PC-3 (cell line): ENCODE results near the gene CHD1. TPM values are rescaled to one million over a fixed set of nuclear protein-coding genes. Genes with fewer than 3 reads are reported as not detected.

Experiments used
- ATAC-seq: fragments of 200-7000 bp; cut with Tn5 transposase; 2 replicates; pipeline ENCODE4 v1.9.1; 2020; ENCODE audit warnings: mild to moderate bottlenecking, moderate library complexity
- BruUV-seq: library from RNA; stranded (reverse); fragments of 400-500 nt; replicated peaks from 2 replicates; lab custom pipeline; 2021; lab: Mats Ljungman, UMichigan
- CTCF ChIA-PET: fragments of 300-600 bp; sonication (Branson Sonifier 250); formaldehyde crosslinking; loops from one replicate; lab custom pipeline; 2022; ENCODE audit warnings: antibody characterized with exemption; lab: Charles Lee
- POLR2A ChIA-PET: fragments of 300-600 bp; sonication (Branson Sonifier 250); formaldehyde crosslinking; loops from one replicate; lab custom pipeline; 2022; ENCODE audit warnings: antibody characterized with exemption; ENCODE audit not compliant: unreplicated experiment; lab: Charles Lee
- DNase-seq: peaks from one replicate; pipeline ENCODE4 v3.0.0-alpha.2; 2015
- H2AFZ ChIP-seq: fragments of 300-600 bp; sonication (generic); 2 replicates; pipeline ENCODE4 v1.6.0; 2016; ENCODE audit warnings: antibody characterized with exemption, low read length
- H3F3A ChIP-seq: fragments of 300-600 bp; sonication (generic); one replicate; pipeline ENCODE4 v1.6.0; 2017; ENCODE audit warnings: antibody characterized with exemption, low read length, control low read depth, mild to moderate bottlenecking; ENCODE audit not compliant: unreplicated experiment
- H3K27ac ChIP-seq: fragments of 300-600 bp; sonication (generic); 2 replicates; pipeline ENCODE4 v1.5.1; 2016; ENCODE audit warnings: mild to moderate bottlenecking, low read length
- H3K27me3 ChIP-seq: fragments of 300-600 bp; sonication (generic); 2 replicates; pipeline ENCODE4 v1.6.1; 2016; ENCODE audit warnings: low read length, mixed read lengths
- H3K36me3 ChIP-seq: fragments of 300-600 bp; sonication (generic); 2 replicates; pipeline ENCODE4 v1.6.1; 2016; ENCODE audit warnings: low read depth, mixed run types, low read length, mixed read lengths
- H3K4me1 ChIP-seq: fragments of 300-600 bp; sonication (generic); 2 replicates; pipeline ENCODE4 v1.5.1; 2016; ENCODE audit warnings: low read length; ENCODE audit not compliant: insufficient read depth
- H3K4me2 ChIP-seq: fragments of 300-600 bp; sonication (generic); 2 replicates; pipeline ENCODE4 v1.6.0; 2016; ENCODE audit warnings: low read length
- H3K4me3 ChIP-seq: fragments of 300-600 bp; sonication (generic); 2 replicates; pipeline ENCODE4 v1.5.1; 2016; ENCODE audit warnings: mild to moderate bottlenecking, low read length, mixed read lengths
- H3K79me2 ChIP-seq: fragments of 300-600 bp; sonication (generic); 2 replicates; pipeline ENCODE4 v1.6.1; 2017; ENCODE audit warnings: low read length, mixed read lengths
- H3K9ac ChIP-seq: fragments of 300-600 bp; sonication (generic); 2 replicates; pipeline ENCODE4 v1.6.0; 2016; ENCODE audit warnings: mild to moderate bottlenecking, low read length
- H3K9me2 ChIP-seq: fragments of 300-600 bp; sonication (generic); replicated peaks from 2 replicates; pipeline ENCODE4 v1.6.1; 2016; ENCODE audit warnings: mixed run types, low read length, mixed read lengths
- H3K9me3 ChIP-seq: fragments of 300-600 bp; sonication (generic); 2 replicates; pipeline ENCODE4 v1.6.1; 2016; ENCODE audit warnings: low read length, mixed read lengths
- H4K20me1 ChIP-seq: fragments of 300-600 bp; sonication (generic); 2 replicates; pipeline ENCODE4 v1.6.1; 2016; ENCODE audit warnings: low read length, mixed read lengths
- CTCF ChIP-seq: fragments of 300-600 bp; sonication (generic); conservative IDR thresholded peaks from 2 replicates; pipeline ENCODE4 v1.5.1; 2017; ENCODE audit warnings: antibody characterized with exemption, low read depth, mild to moderate bottlenecking, low read length
- EZH2 ChIP-seq: fragments of 300-600 bp; sonication (generic); IDR thresholded peaks from one replicate; pipeline ENCODE4 v1.6.1; 2017; ENCODE audit warnings: antibody characterized with exemption, mild to moderate bottlenecking, low read length; ENCODE audit not compliant: unreplicated experiment
- EZH2phosphoT487 ChIP-seq: fragments of 300-600 bp; sonication (generic); IDR thresholded peaks from 2 replicates; pipeline ENCODE4 v1.6.1; 2018; ENCODE audit warnings: mild to moderate bottlenecking, antibody characterized with exemption, low read length, borderline replicate concordance
- intact Hi-C: fragments of 100-400 bp; cut with micrococcal nuclease; formaldehyde crosslinking; loops from 2 replicates; pipeline ENCODE4 v1.9.0; 2023
- total RNA-seq: library from RNA; depleted of rRNA; stranded (reverse); fragments of >200 nt; gene quantifications from 2 replicates; pipeline ENCODE4 v1.2.3, GENCODE V29; 2014

The CHD1 gene
- total RNA-seq, 1 experiment from 2014 or later = 45.9 TPM

GRCh38 chr5:98969400-98969799, 40.6 kb upstream of the CHD1 start:
- no peak for DNase-seq
- H4K20me1 ChIP-seq = no peaks in the 10 kb centered on the region
- H3K36me3 ChIP-seq = no peaks in the 10 kb centered on the region
- H3K4me1 ChIP-seq = peaks cover 2% of the 10 kb centered on the region
- BruUV-seq = no TSS peak
- POLR2A ChIA-PET = no interaction called here
- H3F3A ChIP-seq = no peaks in the 10 kb centered on the region
- no peak overlapping the region for H3K27ac ChIP-seq
- no peak for ATAC-seq
- H3K9me2 ChIP-seq = no peaks in the 10 kb centered on the region
- CTCF ChIA-PET = interaction anchor here (0.8 kb wide), 1 partner anchor 63 kb away, joined by 4 read pairs; no protein-coding TSS in a partner anchor
- no peaks in the 10 kb centered on the region for H3K9me3 ChIP-seq
- H3K79me2 ChIP-seq = no peaks in the 10 kb centered on the region
- no peaks in the 10 kb centered on the region for H3K27me3 ChIP-seq
- H3K4me3 ChIP-seq = no peak overlapping the region
- no peak for TF ChIP-seq EZH2
- TF ChIP-seq CTCF = no peak
- no peak for TF ChIP-seq EZH2phosphoT487
- no peak overlapping the region for H2AFZ ChIP-seq
- H3K9ac ChIP-seq = no peak overlapping the region
- no peak overlapping the region for H3K4me2 ChIP-seq
- intact Hi-C loops = no loop called here

GRCh38 chr5:98968056-98968564, 39.3 kb upstream of the CHD1 start:
- no peaks in the 10 kb centered on the region for H4K20me1 ChIP-seq
- H2AFZ ChIP-seq = no peak overlapping the region
- no peaks in the 10 kb centered on the region for H3K36me3 ChIP-seq
- no peaks in the 10 kb centered on the region for H3K9me2 ChIP-seq
- intact Hi-C loops = no loop called here
- CTCF ChIA-PET = no interaction called here
- no peak for TF ChIP-seq EZH2
- TF ChIP-seq EZH2phosphoT487 = no peak
- TF ChIP-seq CTCF = no peak
- H3K9me3 ChIP-seq = no peaks in the 10 kb centered on the region
- POLR2A ChIA-PET = no interaction called here
- H3K27me3 ChIP-seq = no peaks in the 10 kb centered on the region
- H3K79me2 ChIP-seq = no peaks in the 10 kb centered on the region
- no peak overlapping the region for H3K4me2 ChIP-seq
- H3K27ac ChIP-seq = no peak overlapping the region
- H3K4me3 ChIP-seq = no peak overlapping the region
- no peak overlapping the region for H3K9ac ChIP-seq
- BruUV-seq = no TSS peak
- DNase-seq (no peak), ATAC-seq (no peak)
- H3K4me1 ChIP-seq = no peaks in the 10 kb centered on the region
- H3F3A ChIP-seq = no peaks in the 10 kb centered on the region

- intact Hi-C loops = no loop called here
Observed at GRCh38 chr5:98965226-98965625, 36.4 kb upstream of the CHD1 start.

More at GRCh38 chr5:98965226-98965625, 36.4 kb upstream of the CHD1 start:
- no peak overlapping the region for H3K4me3 ChIP-seq
- BruUV-seq = no TSS peak
- no peak overlapping the region for H2AFZ ChIP-seq
- H3K27me3 ChIP-seq = no peaks in the 10 kb centered on the region
- ATAC-seq = no peak
- no peaks in the 10 kb centered on the region for H4K20me1 ChIP-seq
- no peak for TF ChIP-seq CTCF
- no peak for TF ChIP-seq EZH2
- TF ChIP-seq EZH2phosphoT487 = no peak
- ChIA-PET CTCF (no interaction called here), POLR2A (no interaction called here)
- no peaks in the 10 kb centered on the region for H3K9me2 ChIP-seq
- H3K79me2 ChIP-seq = no peaks in the 10 kb centered on the region
- H3K9me3 ChIP-seq = no peaks in the 10 kb centered on the region
- H3K9ac ChIP-seq = no peak overlapping the region
- H3K27ac ChIP-seq = no peak overlapping the region
- no peaks in the 10 kb centered on the region for H3K36me3 ChIP-seq
- no peaks in the 10 kb centered on the region for H3F3A ChIP-seq
- DNase-seq = no peak
- no peaks in the 10 kb centered on the region for H3K4me1 ChIP-seq
- H3K4me2 ChIP-seq = no peak overlapping the region
